PC-3 (cell line): ENCODE data around the gene COL9A1. TPM values are rescaled to one million over a fixed set of nuclear protein-coding genes. Genes with fewer than 3 reads are reported as not detected.

ENCODE experiments used
- ATAC-seq: fragments of 200-7000 bp; cut with Tn5 transposase; 2 replicates; pipeline ENCODE4 v1.9.1; 2020; ENCODE audit warnings: mild to moderate bottlenecking, moderate library complexity
- BruUV-seq: library from RNA; stranded (reverse); fragments of 400-500 nt; replicated peaks from 2 replicates; lab custom pipeline; 2021; lab: Mats Ljungman, UMichigan
- CTCF ChIA-PET: fragments of 300-600 bp; sonication (Branson Sonifier 250); formaldehyde crosslinking; loops from one replicate; lab custom pipeline; 2022; ENCODE audit warnings: antibody characterized with exemption; lab: Charles Lee
- POLR2A ChIA-PET: fragments of 300-600 bp; sonication (Branson Sonifier 250); formaldehyde crosslinking; loops from one replicate; lab custom pipeline; 2022; ENCODE audit warnings: antibody characterized with exemption; ENCODE audit not compliant: unreplicated experiment; lab: Charles Lee
- DNase-seq: peaks from one replicate; pipeline ENCODE4 v3.0.0-alpha.2; 2015
- H2AFZ ChIP-seq: fragments of 300-600 bp; sonication (generic); 2 replicates; pipeline ENCODE4 v1.6.0; 2016; ENCODE audit warnings: antibody characterized with exemption, low read length
- H3F3A ChIP-seq: fragments of 300-600 bp; sonication (generic); one replicate; pipeline ENCODE4 v1.6.0; 2017; ENCODE audit warnings: antibody characterized with exemption, low read length, control low read depth, mild to moderate bottlenecking; ENCODE audit not compliant: unreplicated experiment
- H3K27ac ChIP-seq: fragments of 300-600 bp; sonication (generic); 2 replicates; pipeline ENCODE4 v1.5.1; 2016; ENCODE audit warnings: mild to moderate bottlenecking, low read length
- H3K27me3 ChIP-seq: fragments of 300-600 bp; sonication (generic); 2 replicates; pipeline ENCODE4 v1.6.1; 2016; ENCODE audit warnings: low read length, mixed read lengths
- H3K36me3 ChIP-seq: fragments of 300-600 bp; sonication (generic); 2 replicates; pipeline ENCODE4 v1.6.1; 2016; ENCODE audit warnings: low read depth, mixed run types, low read length, mixed read lengths
- H3K4me1 ChIP-seq: fragments of 300-600 bp; sonication (generic); 2 replicates; pipeline ENCODE4 v1.5.1; 2016; ENCODE audit warnings: low read length; ENCODE audit not compliant: insufficient read depth
- H3K4me2 ChIP-seq: fragments of 300-600 bp; sonication (generic); 2 replicates; pipeline ENCODE4 v1.6.0; 2016; ENCODE audit warnings: low read length
- H3K4me3 ChIP-seq: fragments of 300-600 bp; sonication (generic); 2 replicates; pipeline ENCODE4 v1.5.1; 2016; ENCODE audit warnings: mild to moderate bottlenecking, low read length, mixed read lengths
- H3K79me2 ChIP-seq: fragments of 300-600 bp; sonication (generic); 2 replicates; pipeline ENCODE4 v1.6.1; 2017; ENCODE audit warnings: low read length, mixed read lengths
- H3K9ac ChIP-seq: fragments of 300-600 bp; sonication (generic); 2 replicates; pipeline ENCODE4 v1.6.0; 2016; ENCODE audit warnings: mild to moderate bottlenecking, low read length
- H3K9me2 ChIP-seq: fragments of 300-600 bp; sonication (generic); replicated peaks from 2 replicates; pipeline ENCODE4 v1.6.1; 2016; ENCODE audit warnings: mixed run types, low read length, mixed read lengths
- H3K9me3 ChIP-seq: fragments of 300-600 bp; sonication (generic); 2 replicates; pipeline ENCODE4 v1.6.1; 2016; ENCODE audit warnings: low read length, mixed read lengths
- H4K20me1 ChIP-seq: fragments of 300-600 bp; sonication (generic); 2 replicates; pipeline ENCODE4 v1.6.1; 2016; ENCODE audit warnings: low read length, mixed read lengths
- CTCF ChIP-seq: fragments of 300-600 bp; sonication (generic); conservative IDR thresholded peaks from 2 replicates; pipeline ENCODE4 v1.5.1; 2017; ENCODE audit warnings: antibody characterized with exemption, low read depth, mild to moderate bottlenecking, low read length
- EZH2 ChIP-seq: fragments of 300-600 bp; sonication (generic); IDR thresholded peaks from one replicate; pipeline ENCODE4 v1.6.1; 2017; ENCODE audit warnings: antibody characterized with exemption, mild to moderate bottlenecking, low read length; ENCODE audit not compliant: unreplicated experiment
- EZH2phosphoT487 ChIP-seq: fragments of 300-600 bp; sonication (generic); IDR thresholded peaks from 2 replicates; pipeline ENCODE4 v1.6.1; 2018; ENCODE audit warnings: mild to moderate bottlenecking, antibody characterized with exemption, low read length, borderline replicate concordance
- intact Hi-C: fragments of 100-400 bp; cut with micrococcal nuclease; formaldehyde crosslinking; loops from 2 replicates; pipeline ENCODE4 v1.9.0; 2023
- total RNA-seq: library from RNA; depleted of rRNA; stranded (reverse); fragments of >200 nt; gene quantifications from 2 replicates; pipeline ENCODE4 v1.2.3, GENCODE V29; 2014

COL9A1 gene
- total RNA-seq, 1 experiment from 2014 or later: not detected

GRCh38 chr6:70314296-70314695 lies 11.4 kb upstream of the COL9A1 start:
- no peaks in the 10 kb centered on the region for H3K9me3 ChIP-seq
- peaks cover 10% of the 10 kb centered on the region for H3K4me1 ChIP-seq
- no peaks in the 10 kb centered on the region for H3K36me3 ChIP-seq
- ChIA-PET CTCF (no interaction called here), POLR2A (no interaction called here)
- no peak overlapping the region for H3K4me3 ChIP-seq
- intact Hi-C loops: loop anchor here (5.0 kb wide), 1 partner anchor 373 kb away; no protein-coding TSS in a partner anchor
- H3K9ac ChIP-seq: no peak overlapping the region
- H3K79me2 ChIP-seq: no peaks in the 10 kb centered on the region
- no peak for TF ChIP-seq CTCF
- TF ChIP-seq EZH2: no peak
- TF ChIP-seq EZH2phosphoT487: no peak
- no peak for DNase-seq
- ATAC-seq: no peak
- H4K20me1 ChIP-seq: no peaks in the 10 kb centered on the region
- H3K4me2 ChIP-seq: no peak overlapping the region
- no TSS peak for BruUV-seq
- H2AFZ ChIP-seq: no peak overlapping the region
- H3K27ac ChIP-seq: no peak overlapping the region
- no peaks in the 10 kb centered on the region for H3K9me2 ChIP-seq
- H3F3A ChIP-seq: no peaks in the 10 kb centered on the region
- peaks cover 37% of the 10 kb centered on the region for H3K27me3 ChIP-seq

GRCh38 chr6:70312165-70312745 lies 9.4 kb upstream of the COL9A1 start:
- H3K9me3 ChIP-seq: no peaks in the 10 kb centered on the region
- H4K20me1 ChIP-seq: no peaks in the 10 kb centered on the region
- ChIA-PET CTCF (interaction anchor here (0.7 kb wide), 1 partner anchor 1511 kb away, joined by 3 read pairs; no protein-coding TSS in a partner anchor), POLR2A (no interaction called here)
- peaks cover 40% of the 10 kb centered on the region for H3K27me3 ChIP-seq
- no peak overlapping the region for H3K4me3 ChIP-seq
- no peaks in the 10 kb centered on the region for H3K9me2 ChIP-seq
- peaks cover 10% of the 10 kb centered on the region for H3K4me1 ChIP-seq
- intact Hi-C loops: loop anchor here (5.0 kb wide), 1 partner anchor 375 kb away; no protein-coding TSS in a partner anchor
- peak; percentile 89 for DNase-seq
- H3K79me2 ChIP-seq: no peaks in the 10 kb centered on the region
- no peak overlapping the region for H3K27ac ChIP-seq
- no peaks in the 10 kb centered on the region for H3K36me3 ChIP-seq
- no peak overlapping the region for H2AFZ ChIP-seq
- no peak overlapping the region for H3K4me2 ChIP-seq
- H3K9ac ChIP-seq: no peak overlapping the region
- no peaks in the 10 kb centered on the region for H3F3A ChIP-seq
- BruUV-seq: no TSS peak
- peak; percentile 89 for ATAC-seq
- TF ChIP-seq EZH2phosphoT487 (no peak), EZH2 (no peak), CTCF (no peak)
